Measurements from ENCODE around the gene ADGRL4.
"Not testable (repeated sequence)": the region's sequence is repeated elsewhere in the genome, so short reads cannot be mapped to it uniquely, and the experiment has no call there.

Gene ADGRL4

GRCh38 chr1:79006564-79006963 is at the start of gene ADGRL4:
Gene ADGRL4, minus strand, starts transcription at chr1:79006730. Its CDS starts 76 bp downstream, at chr1:79006654.
- no peak for DNase-seq

GRCh38 chr1:79055856-79056255 is 49.3 kb upstream of the ADGRL4 start:
- no peak for DNase-seq

GRCh38 chr1:79052829-79053449 is 46.4 kb upstream of the ADGRL4 start:
- DNase-seq, result no peak

- DNase-seq, result no peak
Observed at GRCh38 chr1:79044974-79045650, 38.6 kb upstream of the ADGRL4 start.

GRCh38 chr1:79043506-79043905 is 37.0 kb upstream of the ADGRL4 start:
- DNase-seq, result no peak

- DNase-seq, result no peak
Observed at GRCh38 chr1:79042539-79042938, 36.0 kb upstream of the ADGRL4 start.

- DNase-seq, result no peak
Observed at GRCh38 chr1:79042117-79042516, 35.6 kb upstream of the ADGRL4 start.

GRCh38 chr1:79041666-79042065 is 35.1 kb upstream of the ADGRL4 start:
- no peak for DNase-seq

- no peak for DNase-seq
Observed at GRCh38 chr1:79040424-79041082, 34.0 kb upstream of the ADGRL4 start.

GRCh38 chr1:79037085-79037484 is 30.6 kb upstream of the ADGRL4 start:
- DNase-seq, result no peak

GRCh38 chr1:79012500-79012899 is 6.0 kb upstream of the ADGRL4 start:
- DNase-seq, result no peak

GRCh38 chr1:79010589-79010988 is 4.1 kb upstream of the ADGRL4 start:
- no peak for DNase-seq

GRCh38 chr1:79005945-79006344 is 585 bp downstream of the ADGRL4 start:
- no peak for DNase-seq

- DNase-seq, result no peak
Observed at GRCh38 chr1:79004916-79005315, 1.6 kb downstream of the ADGRL4 start.

- no peak for DNase-seq
Observed at GRCh38 chr1:78996791-78997190, 9.7 kb downstream of the ADGRL4 start.

- DNase-seq, result no peak
Observed at GRCh38 chr1:78987042-78987441, 19.5 kb downstream of the ADGRL4 start.

GRCh38 chr1:78980511-78980910 is 26.0 kb downstream of the ADGRL4 start:
- DNase-seq, result no peak

GRCh38 chr1:78972723-78973122 is 33.8 kb downstream of the ADGRL4 start:
- no peak for DNase-seq

- DNase-seq, result not testable (repeated sequence)
Observed at GRCh38 chr1:78967091-78967490, 39.4 kb downstream of the ADGRL4 start.

GRCh38 chr1:78958711-78959110 is 47.8 kb downstream of the ADGRL4 start:
- DNase-seq, result no peak

- no peak for DNase-seq
Observed at GRCh38 chr1:78950826-78951225, 55.7 kb downstream of the ADGRL4 start.

GRCh38 chr1:78949227-78949626 is 57.3 kb downstream of the ADGRL4 start:
- DNase-seq, result no peak

- no peak for DNase-seq
Observed at GRCh38 chr1:78919150-78919549, 87.4 kb downstream of the ADGRL4 start.

GRCh38 chr1:78918157-78918556 is 88.4 kb downstream of the ADGRL4 start:
- DNase-seq, result no peak

All from stimulated activated CD4-positive, alpha-beta T cell treated with anti-CD3 and anti-CD28 coated beads, Interleukin-1b, Interleukin-23, amount 100 ng/mL, for 48 hours (primary cell).